ENCODE measurements around the gene TMEM52.

DNA sequence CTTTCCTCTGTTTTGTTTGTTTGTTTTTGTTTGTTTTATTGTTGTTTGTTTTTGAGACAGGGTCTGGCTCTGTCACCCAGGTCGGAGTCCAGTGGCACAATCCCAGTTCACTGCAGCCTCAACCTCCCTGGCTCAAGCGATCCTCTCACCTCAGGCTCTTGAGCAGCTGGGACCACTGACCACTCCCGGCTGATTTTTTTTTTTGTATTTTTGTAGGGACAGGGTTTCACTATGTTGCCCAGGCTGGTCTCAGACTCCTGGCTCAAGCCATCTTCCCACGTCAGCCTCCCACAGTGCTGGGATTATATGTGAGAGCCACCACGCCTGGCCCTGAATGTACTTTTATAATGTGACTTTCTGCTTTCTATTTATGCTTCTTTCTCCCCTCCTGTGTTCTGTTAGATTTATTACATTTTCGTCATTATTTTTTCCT, 9.0 kb downstream of the TMEM52 start:
- TF ChIP-seq, protein P1, sequence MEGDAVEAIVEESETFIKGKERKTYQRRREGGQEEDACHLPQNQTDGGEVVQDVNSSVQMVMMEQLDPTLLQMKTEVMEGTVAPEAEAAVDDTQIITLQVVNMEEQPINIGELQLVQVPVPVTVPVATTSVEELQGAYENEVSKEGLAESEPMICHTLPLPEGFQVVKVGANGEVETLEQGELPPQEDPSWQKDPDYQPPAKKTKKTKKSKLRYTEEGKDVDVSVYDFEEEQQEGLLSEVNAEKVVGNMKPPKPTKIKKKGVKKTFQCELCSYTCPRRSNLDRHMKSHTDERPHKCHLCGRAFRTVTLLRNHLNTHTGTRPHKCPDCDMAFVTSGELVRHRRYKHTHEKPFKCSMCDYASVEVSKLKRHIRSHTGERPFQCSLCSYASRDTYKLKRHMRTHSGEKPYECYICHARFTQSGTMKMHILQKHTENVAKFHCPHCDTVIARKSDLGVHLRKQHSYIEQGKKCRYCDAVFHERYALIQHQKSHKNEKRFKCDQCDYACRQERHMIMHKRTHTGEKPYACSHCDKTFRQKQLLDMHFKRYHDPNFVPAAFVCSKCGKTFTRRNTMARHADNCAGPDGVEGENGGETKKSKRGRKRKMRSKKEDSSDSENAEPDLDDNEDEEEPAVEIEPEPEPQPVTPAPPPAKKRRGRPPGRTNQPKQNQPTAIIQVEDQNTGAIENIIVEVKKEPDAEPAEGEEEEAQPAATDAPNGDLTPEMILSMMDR (IDR thresholded peaks at IDR 0.05) = no peak
- no peak for TF ChIP-seq POLR2A (IDR thresholded peaks at IDR 0.05)
